GF-D8 (cell line): ENCODE results near the gene FHOD3.
A peak's percentile ranks its signal among the peaks of the same experiment; 100 is the strongest.
"Not testable (repeated sequence)": the region's sequence is repeated elsewhere in the genome, so short reads cannot be mapped to it uniquely, and the experiment has no call there.

Experiments
- DNase-seq: peaks from one replicate; lab custom pipeline; 2025; lab: John Stamatoyannopoulos, UW

FHOD3 gene

DNA sequence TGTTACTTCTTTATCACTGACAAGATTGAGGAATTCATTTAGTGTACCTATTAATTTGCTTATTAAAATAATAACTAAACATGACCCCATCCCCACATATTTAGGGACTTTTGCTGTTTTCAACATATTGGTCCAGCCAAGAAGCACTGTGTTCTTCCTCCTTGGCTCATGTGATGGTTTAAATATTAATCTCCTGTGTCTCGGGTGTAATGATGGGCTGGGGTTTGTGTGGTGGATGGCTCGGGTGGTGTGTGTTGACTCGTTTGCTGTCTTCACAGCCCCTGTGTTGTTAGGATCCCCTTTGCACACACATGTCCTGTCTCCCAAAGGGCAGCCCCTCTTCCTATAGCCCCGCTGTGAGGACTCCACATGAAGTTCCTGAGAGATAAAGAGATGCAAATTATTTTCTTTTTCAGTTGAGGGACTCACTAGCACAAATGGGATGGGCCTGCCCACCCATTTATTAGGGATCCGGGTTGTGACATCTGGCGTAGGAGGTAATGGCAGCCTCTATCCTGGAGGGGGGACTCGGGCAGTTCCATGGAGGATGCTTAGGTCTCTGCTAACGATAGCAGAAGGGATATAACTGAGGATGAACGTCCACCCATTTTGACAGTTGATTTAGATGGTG is 53.4 kb downstream of the FHOD3 start:
- no peak for DNase-seq

DNA sequence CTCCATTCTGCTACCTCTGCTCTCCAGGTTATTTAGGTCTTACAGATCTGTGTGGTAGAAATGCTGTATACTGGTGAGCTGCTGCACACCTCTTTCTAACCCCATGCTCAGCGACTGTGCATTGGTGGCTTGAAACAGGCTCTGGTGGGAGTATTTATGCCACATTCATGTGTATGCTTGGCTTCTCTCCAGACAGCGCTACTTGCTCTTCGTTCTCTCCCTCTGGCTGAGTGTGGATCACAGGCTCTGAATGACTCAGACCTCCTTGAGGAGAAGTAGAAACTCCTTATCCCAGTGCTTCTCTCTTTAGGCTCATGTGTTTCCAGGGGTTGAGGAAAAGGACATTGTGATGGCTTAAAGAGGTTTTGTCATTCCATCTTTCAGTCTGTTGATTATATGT is 54.9 kb downstream of the FHOD3 start:
- no peak for DNase-seq

DNA sequence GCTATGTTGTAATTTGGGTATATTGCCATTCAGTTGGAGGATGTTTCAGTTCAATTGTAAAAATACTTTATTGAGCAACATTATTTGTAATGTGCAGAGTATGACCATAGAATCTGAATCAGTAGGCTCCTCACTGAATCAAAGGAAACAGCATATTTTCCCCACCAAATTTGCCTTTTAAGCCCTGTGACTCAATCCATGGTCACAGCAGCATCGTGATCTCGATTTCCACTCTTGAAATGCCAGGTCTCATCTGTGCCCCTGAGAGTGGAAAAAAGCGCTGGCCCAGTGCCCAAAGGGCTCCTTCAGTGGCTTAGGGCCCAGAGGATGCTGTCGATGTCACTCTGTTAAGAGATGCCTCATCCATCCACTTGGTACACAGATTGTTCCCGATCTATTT is 57.5 kb downstream of the FHOD3 start:
- DNase-seq = no peak

DNA sequence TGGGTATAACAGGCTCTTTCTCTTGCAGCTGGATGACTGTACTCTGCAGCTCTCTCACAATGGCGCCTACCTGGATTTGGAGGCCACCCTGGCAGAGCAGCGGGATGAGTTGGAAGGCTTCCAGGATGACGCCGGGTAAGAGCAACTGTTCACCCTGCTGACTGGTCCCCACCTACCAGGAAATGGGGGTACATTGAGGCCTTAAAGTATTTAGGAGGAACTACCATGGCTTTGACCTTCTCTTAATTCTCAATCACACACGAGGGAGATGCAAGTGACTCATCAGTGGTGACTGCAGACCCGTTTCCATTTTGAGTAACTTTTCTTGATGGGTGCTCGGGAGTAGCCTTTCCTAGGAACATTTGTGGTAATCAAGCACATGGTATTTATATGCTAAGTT is 58.0 kb downstream of the FHOD3 start:
- no peak for DNase-seq

DNA sequence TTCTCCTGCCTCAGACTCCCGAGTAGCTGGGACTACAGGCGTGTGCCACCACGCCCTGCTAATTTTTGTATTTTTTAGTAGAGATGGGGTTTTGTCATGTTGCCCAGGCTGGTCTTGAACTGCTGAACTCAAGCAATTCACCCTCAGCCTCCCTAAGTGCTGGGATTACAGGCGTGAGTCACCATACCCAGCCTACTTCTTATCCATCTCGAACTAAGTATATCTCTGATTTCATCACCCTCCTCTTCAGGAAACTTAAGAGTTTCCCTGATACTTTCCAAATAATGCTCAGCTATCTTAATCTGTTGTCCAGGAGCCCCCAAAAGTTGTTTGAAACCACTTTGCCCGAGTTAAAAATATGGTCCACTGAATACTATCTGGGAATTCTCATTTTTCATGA is 59.2 kb downstream of the FHOD3 start:
- DNase-seq = not testable (repeated sequence)

DNA sequence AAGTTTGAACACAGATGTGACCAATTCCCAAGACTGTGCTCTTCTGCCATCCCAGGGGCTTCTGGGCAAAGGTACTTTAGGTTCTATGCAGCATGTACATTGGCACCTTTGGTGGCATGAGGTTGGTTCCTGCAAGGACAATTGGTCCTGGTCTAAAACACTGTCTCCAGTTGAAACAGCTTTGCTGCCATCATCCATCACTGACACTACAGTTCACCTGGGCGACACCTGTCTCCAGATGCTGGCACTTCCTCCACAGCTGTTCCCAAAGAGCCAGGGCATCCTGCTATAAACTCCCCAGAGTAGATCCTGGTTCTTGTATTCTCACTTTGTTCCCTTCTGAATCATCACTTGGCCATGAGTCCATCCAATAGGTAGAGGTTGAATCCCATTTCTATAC is 60.6 kb downstream of the FHOD3 start:
- DNase-seq = no peak

DNA sequence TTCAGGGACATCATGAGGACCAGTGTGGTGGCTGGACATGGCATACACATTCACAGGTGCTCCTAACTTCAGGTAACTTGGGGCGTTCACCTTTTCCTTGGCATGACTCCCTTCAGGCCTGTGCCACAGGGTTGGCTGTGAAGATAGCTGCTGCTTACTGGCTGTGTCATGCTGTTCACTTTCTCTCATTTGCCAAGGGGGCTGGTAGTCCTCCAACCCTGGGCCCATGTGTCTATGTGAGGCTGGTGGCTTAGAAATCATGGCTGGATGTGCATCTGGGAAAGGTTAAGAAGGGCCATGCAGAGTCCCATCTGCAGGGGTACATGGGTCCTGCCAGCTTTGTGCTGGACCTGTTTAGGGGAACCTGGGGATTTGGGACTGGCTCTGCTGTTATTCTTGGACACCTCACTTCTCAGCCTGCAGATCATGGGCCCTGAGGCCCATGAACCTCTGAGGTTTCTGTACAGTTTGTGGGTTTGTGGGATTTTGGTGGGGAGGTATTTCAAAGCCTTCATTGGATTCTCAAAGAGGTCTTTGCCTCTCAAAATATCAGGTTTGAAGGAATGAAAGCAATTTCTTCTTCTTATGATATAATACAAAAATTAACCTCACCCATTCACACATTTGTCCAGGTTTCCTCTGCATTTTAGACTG is 62.9 kb downstream of the FHOD3 start:
- no peak for DNase-seq

DNA sequence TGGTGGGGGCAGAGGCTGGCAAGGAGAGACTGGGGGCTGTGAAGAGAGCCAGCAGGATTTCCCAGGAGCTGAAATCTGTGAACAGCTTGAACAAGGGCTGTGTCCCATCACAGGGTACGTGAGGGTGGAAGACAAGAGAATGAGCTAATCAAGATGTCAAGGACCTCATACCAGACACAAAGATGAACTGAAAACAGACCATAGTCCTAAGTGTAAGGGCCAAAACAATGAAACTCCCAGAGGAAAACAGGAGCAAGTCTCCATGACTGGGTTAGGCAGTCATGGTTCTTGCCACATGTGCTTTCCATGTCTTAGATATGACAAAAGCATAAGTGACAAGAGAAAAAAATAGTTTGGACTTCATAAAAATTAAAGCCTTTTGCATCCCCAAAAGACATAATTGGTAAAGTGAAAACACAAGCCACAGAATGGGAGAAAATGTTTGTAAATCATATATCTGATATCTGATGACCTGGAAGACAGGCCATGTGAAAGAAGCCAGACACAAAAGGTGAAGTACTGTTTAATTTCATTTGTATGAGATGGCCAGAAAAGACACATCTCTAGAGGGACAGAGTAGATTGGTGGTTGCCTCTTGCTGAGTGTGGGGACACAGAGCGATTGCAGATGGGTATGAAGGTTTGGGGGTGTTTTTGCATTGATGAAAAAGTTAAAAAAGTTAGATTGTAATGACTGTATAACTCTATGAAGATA is 67.6 kb downstream of the FHOD3 start:
- no peak for DNase-seq

DNA sequence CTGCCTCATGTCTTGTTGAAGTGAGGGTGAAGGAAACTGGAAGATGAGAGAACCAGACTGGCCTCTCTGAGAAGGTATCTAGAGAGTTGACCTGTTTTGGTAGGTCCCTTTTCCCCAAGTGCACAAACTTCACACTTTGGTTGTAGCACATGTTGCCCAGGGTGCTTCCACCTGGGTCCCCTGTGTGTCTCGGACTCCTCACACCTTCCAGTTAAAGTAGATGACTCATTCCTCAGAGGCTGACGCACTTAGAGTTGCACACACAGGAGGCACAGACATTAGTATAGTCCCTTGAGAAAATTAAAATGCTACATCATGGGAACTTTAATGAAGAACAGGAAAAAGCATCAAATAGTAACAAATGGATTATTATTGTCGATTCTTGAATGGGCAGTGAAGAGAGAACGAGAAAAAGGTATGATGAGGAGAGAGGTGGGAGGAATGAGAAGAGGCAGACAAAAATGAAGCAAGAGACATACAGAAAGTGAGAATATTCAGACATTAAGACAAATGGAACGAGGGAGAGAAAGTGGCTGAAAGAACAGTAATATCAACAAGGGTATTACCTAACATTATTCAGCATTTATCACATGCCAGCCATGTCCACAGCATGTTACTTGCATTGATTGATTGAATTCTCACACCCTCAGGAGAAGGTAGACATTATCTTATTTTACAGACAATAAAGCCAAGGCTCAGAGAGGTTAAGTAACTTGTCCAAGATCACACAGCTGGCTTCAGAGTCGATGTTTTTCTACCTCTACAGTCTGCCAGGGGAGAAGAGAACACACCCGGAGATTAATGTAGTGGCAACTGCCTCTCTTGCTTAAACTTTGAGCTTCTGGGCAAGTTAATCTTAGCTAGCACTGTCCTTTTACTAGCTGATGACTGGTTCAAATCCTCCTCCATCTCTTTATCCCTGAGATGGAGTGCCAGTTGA is 68.6 kb downstream of the FHOD3 start:
- no peak for DNase-seq

DNA sequence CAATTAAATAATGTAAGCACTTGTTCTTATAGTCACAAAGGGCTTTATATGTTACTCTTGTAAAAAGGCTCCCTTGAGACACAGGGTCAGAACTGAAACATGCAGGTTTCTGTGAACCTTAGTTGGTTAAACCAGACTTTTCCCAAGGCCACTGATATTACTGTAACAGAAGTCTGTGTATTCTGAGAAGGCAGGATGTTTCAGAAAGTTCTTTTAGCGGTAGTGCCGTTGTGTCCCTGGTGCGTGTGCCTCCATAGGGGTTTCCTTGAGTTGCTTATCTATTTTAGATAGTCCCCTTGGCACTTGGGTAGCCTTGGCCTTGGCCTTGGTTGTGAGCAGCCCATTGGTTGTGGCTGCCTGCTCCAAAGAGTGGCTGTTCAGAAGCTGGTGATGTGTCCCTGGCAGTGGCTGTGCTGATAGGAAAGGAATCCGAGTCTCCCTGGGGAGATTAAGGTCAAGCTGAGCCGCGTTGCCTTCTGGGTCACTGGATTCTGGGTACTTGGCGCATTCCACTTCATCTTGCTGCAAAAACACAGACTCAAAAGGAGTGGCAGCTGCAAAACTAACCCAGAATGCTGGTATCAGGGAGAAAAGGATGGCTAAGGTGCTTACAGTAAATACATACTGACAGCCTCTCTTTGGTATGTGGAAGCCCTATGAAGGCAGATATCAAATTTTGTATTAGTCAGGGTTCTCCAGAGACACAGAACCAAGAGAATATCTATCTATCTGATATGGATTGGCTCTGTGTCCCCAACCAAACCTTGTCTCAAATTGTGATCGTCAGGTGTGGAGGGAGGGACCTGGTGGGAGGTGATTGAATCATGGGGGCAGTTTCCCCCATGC is 69.7 kb downstream of the FHOD3 start:
- no peak for DNase-seq

DNA sequence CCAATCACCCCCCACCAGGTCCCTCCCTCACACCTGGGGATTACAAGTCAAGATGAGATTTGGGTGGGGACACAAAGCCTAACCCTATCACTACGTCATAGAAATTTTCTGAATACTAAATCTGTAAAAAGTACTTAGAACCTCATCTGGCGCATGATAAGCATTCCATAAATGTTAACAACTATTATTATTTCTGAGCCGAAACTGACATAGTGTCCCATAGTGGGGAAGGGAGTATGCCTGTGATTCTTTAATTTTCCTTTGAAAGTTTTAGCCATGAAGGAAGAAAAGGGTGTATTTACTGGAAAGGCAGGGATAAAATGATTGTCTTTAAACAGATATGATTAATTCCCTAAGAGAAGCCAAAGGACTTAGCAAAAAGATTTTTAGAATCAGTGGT is 71.4 kb downstream of the FHOD3 start:
- no peak for DNase-seq

DNA sequence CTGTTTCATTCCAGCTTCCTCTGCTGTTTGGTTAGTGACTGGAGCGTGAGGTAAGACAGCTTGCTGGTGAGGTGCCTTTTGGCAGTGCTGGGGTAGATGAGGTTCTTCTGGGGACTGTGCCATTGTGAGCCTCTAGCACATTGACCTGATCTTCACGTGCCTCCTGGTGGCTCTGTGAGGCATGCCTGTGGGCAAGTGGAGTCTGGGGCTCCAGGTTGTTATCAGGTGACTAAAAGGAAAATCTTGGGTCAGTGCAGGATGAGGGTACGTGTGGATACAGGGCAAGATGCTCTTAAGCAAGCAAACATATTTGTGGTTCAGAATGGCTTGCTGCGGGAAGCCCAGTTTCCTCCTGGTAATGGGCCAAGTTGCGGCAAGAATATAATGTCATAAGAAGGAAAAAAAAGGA is 75.4 kb downstream of the FHOD3 start:
- DNase-seq = peak; percentile 84

DNA sequence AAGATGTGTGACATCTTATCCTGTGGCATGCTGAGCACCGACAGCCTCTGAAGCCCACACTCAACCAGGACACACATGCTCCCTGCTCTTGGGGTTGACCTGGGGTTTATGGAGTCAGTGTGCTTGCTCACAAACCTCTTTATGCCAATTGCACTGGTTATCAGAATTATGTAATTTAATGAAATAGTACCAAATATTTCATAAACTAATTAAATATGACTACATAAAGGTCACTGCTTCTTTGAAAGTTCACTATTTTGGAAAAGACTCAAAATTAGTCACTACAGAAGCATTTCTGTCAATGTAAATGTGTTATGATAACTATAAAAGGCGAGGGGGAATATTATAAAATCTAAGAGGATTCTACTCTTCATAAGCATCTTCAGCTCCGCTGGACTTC is 76.7 kb downstream of the FHOD3 start:
- DNase-seq = no peak

DNA sequence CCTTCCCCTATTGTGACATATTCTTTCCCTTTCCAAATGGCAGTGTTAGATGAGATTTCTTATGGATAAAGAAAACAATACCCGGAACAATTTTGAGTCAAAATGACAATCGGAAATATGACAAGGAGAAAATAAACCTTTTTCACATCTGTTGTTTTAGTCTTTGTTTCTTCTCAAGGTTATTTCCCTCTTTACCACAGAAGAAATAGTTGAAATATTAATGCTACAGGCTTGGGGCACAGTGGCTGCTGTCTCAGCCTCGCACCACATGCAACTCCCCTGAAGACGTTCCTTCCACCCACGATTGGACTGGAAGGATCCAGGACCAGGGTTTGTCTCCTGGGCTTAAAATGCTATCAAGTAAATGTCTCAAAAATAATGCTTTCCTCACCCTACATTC is 77.6 kb downstream of the FHOD3 start:
- no peak for DNase-seq

DNA sequence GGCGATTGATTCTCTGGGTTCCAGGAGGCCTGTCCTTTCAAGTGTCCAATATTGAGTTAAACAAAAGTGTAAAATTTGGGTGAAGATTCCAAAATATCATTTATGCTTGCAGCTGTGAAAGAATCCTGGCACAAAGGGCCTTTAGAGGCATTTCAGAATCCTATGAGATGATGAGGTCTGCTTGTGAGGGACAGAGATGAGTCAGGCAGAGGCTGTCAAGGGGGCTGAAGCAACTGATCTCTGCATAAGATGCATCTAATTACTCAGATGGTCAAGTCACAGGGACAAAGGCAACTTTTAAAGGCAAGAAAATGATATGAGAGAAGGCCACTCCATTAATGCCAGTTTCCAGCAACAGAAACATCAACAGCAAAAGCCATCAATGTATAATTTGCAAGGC is 78.8 kb downstream of the FHOD3 start:
- DNase-seq = no peak

DNA sequence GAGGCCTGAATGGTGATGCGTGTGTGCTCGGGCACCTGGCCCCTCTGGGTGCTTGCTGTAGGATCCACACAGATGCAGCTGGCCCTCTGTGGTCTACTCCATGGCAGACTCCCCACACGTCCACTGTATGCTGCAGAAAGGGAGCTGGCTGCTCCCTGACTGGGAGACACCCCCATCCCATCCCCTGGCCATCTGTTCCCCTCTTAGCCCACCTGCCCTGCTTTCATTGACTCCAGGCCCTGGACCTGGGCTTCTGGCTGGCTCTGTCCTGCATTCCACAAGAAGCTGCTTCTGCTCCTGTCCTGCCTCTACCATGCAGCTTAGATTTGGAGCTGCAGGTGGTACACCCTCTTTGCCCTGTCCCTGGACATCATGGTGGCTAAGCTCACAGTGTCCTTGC is 80.1 kb downstream of the FHOD3 start:
- no peak for DNase-seq

DNA sequence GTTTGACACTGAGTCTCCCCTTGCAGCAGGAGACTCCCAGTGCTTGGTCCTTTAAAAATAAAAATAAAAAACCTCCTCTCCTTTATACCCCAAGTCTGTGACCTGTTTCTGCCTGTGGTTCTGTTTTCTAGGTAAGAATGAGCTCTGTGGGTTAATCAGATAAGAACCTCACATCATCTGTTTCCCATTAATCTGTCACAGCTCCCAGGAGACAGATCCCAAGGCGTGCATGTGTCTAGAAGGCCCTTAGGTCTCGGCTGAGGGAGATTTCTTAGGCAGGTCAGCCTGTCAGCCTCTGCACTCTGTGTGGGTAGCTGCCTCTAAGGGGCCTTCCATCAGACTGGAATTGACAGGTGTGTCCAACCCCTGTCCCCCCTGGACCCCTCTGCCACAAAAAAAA is 80.7 kb downstream of the FHOD3 start:
- DNase-seq = no peak

DNA sequence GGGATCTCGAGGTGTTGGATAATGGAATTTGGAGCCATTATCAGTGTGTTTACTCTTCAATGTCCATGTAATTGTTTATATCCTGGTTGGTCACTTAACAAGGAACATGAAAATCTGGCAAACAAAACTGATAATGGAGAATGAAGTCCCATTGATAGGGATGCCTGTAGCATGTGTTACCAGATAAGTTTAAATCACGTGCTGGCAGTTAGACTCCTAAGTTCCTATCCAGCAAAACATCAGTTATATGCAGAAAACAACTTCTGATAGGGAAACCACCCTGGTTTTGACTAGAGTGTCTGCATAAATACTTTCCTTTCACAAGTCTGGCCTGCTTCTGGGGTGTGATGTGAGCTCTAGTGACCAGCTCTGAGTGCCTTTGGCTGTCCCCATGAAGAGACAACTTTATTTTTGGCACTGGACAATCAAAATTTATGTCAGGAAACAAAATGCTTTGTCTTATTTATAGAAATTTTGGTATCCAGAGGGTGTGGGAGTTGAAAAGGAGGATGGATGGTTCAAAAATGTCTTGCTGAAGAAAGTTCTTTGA is 82.0 kb downstream of the FHOD3 start:
- no peak for DNase-seq

DNA sequence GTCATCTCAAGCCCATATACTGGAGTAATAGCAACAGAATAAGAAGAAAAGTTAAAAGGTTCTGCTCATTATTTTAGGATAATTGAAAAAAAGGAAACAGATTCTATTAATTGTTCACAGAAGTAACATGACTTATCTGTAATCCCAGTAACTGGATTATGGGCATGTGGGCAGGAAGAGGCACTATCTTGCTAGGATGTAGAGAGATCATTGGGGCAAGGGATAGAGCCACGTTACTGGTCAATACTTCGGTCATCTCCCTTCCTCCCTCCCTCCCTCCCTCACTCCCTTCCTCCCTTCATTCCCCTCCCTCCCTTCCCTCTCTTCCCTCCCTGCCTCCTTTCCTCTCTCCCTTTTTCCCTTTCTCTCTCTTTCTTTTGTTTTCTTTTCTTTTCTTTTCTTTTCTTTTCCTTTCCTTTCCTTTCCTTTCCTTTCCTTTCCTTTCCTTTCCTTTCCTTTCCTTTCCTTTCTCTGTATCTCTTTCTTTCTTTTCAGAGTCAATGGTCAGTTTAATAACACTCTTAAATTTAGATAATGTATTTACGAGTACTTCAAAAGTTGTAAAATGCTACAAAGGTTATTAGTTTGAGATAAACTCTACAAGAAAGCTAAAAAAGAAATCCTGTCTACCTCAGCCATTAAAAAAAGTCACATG is 82.8 kb downstream of the FHOD3 start:
- no peak for DNase-seq

DNA sequence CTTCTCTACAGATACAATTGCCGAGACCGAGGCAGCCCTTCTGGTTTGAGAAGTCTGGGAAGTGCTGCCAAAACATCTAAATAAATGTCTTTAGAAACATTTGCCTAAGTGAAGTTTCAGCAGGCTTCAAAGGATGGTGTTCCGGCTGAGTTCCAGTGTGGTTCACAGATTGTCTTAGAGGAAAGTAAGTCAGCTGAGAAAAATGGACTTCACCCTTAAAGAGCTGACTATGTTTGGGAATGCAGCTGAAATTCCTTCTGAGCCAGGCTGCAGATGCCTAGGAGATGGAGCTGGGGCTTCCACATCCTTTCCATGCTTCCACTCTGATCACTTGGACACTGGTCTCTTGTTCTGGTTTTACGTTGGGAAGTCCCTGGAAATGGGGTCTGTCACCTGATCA is 83.6 kb downstream of the FHOD3 start:
- DNase-seq = no peak

DNA sequence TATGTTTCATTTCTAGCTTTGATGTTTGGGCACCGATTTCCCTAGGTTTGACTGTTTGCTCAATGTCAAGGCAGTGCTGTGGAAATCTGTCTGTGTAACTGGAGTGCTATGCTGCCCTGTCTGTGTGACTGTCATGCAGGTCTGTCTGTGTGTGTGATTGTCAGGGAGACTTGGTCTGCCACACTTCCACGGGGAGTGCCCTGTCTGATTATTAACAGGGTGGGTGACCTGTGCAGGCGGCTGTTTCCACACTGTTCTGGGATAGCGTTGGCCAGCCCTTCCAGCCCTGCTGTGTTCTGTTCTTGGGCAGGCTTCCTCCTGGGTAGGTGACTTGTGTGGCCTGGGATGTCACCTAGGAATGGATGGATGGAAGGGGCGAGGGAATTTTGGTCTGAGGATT is 85.3 kb downstream of the FHOD3 start:
- DNase-seq = no peak
